Smooth muscle cell (in vitro differentiated cells): ENCODE measurements around the gene XRCC6. TPM values are rescaled to one million over a fixed set of nuclear protein-coding genes. Genes with fewer than 3 reads are reported as not detected.

Experiments
- DNase-seq: peaks from one replicate; lab custom pipeline; 2025; ENCODE audit not compliant: unreplicated experiment; lab: John Stamatoyannopoulos, UW
- H2AFZ ChIP-seq: fragments of 200-600 bp; sonication (generic); 2 replicates; pipeline ENCODE4 v1.6.0; 2016; ENCODE audit warnings: antibody characterized with exemption, low read depth, mild to moderate bottlenecking
- H3F3A ChIP-seq: fragments of 200-600 bp; sonication (generic); 2 replicates; pipeline ENCODE4 v1.6.0; 2017; ENCODE audit warnings: antibody characterized with exemption, low read depth
- H3K27ac ChIP-seq: fragments of 200-600 bp; sonication (generic); 2 replicates; pipeline ENCODE4 v1.5.1; 2016; ENCODE audit warnings: low read depth, mild to moderate bottlenecking
- H3K27me3 ChIP-seq: fragments of 200-600 bp; sonication (generic); 2 replicates; pipeline ENCODE4 v1.6.1; 2016; ENCODE audit warnings: low read depth, mild to moderate bottlenecking
- H3K36me3 ChIP-seq: fragments of 200-600 bp; sonication (generic); 2 replicates; pipeline ENCODE4 v1.5.1; 2016; ENCODE audit warnings: low read depth
- H3K4me1 ChIP-seq: fragments of 200-600 bp; sonication (generic); 2 replicates; pipeline ENCODE4 v1.5.1; 2016; ENCODE audit warnings: low read depth
- H3K4me2 ChIP-seq: fragments of 200-600 bp; sonication (generic); 2 replicates; pipeline ENCODE4 v1.6.0; 2016; ENCODE audit warnings: mild to moderate bottlenecking
- H3K4me3 ChIP-seq: fragments of 200-600 bp; sonication (generic); 2 replicates; pipeline ENCODE4 v1.5.1; 2016; ENCODE audit warnings: mild to moderate bottlenecking
- H3K79me2 ChIP-seq: fragments of 200-600 bp; sonication (generic); 2 replicates; pipeline ENCODE4 v1.6.0; 2016; ENCODE audit warnings: low read depth, mild to moderate bottlenecking
- H3K9ac ChIP-seq: fragments of 200-600 bp; sonication (generic); 2 replicates; pipeline ENCODE4 v1.6.0; 2016; ENCODE audit warnings: low read depth
- H3K9me3 ChIP-seq: fragments of 200-600 bp; sonication (generic); replicated peaks from 2 replicates; pipeline ENCODE4 v1.5.1; 2016; ENCODE audit warnings: low read depth
- H4K20me1 ChIP-seq: fragments of 200-600 bp; sonication (generic); 2 replicates; pipeline ENCODE4 v1.6.0; 2016; ENCODE audit warnings: low read depth
- WGBS: methylation state at CpG from one replicate; pipeline ENCODE4 v1.1.7; 2016; ENCODE audit warnings: low lambda C conversion rate; 5-methylcytosine and 5-hydroxymethylcytosine counted together
- polyA plus RNA-seq: library from polyadenylated mRNA; unstranded; fragments of >200 nt; fragmentation: Nextera tagmentation; extraction: Ambion mirVana; gene quantifications from 2 replicates; pipeline ENCODE4 v1.2.1, GENCODE V29; 2016
- total RNA-seq: library from RNA; depleted of rRNA; stranded (reverse); fragments of >200 nt; gene quantifications from 2 replicates; pipeline ENCODE4 v1.2.3, GENCODE V29; 2014
- TF ChIP-seq, protein P1 (sequence below): fragments of 200-600 bp; sonication (generic); IDR thresholded peaks from 2 replicates; pipeline ENCODE4 v1.5.1; 2017; ENCODE audit warnings: borderline replicate concordance, mild to moderate bottlenecking, antibody characterized with exemption; ENCODE audit not compliant: insufficient read depth, poor library complexity, severe bottlenecking

XRCC6 gene
- total and polyA plus RNA-seq, 2 experiments from 2014 or later, result 186 to 264 TPM

GRCh38 chr22:41695211-41695610 lies 74.1 kb downstream of the XRCC6 start:
- no peaks in the 10 kb centered on the region for H3K36me3 ChIP-seq
- H3K4me3 ChIP-seq, result no peak overlapping the region
- H3K27ac ChIP-seq, result no peak overlapping the region
- WGBS, result 91% methylated on average over 2 of the region's 2 CpGs
- H2AFZ ChIP-seq, result no peak overlapping the region
- H3K9ac ChIP-seq, result no peak overlapping the region
- peaks cover 4% of the 10 kb centered on the region for H3K4me1 ChIP-seq
- no peaks in the 10 kb centered on the region for H3F3A ChIP-seq
- no peaks in the 10 kb centered on the region for H4K20me1 ChIP-seq
- H3K4me2 ChIP-seq, result no peak overlapping the region
- DNase-seq, result no peak
- H3K9me3 ChIP-seq, result no peaks in the 10 kb centered on the region
- H3K79me2 ChIP-seq, result no peaks in the 10 kb centered on the region
- H3K27me3 ChIP-seq, result no peaks in the 10 kb centered on the region
- TF ChIP-seq, protein P1, sequence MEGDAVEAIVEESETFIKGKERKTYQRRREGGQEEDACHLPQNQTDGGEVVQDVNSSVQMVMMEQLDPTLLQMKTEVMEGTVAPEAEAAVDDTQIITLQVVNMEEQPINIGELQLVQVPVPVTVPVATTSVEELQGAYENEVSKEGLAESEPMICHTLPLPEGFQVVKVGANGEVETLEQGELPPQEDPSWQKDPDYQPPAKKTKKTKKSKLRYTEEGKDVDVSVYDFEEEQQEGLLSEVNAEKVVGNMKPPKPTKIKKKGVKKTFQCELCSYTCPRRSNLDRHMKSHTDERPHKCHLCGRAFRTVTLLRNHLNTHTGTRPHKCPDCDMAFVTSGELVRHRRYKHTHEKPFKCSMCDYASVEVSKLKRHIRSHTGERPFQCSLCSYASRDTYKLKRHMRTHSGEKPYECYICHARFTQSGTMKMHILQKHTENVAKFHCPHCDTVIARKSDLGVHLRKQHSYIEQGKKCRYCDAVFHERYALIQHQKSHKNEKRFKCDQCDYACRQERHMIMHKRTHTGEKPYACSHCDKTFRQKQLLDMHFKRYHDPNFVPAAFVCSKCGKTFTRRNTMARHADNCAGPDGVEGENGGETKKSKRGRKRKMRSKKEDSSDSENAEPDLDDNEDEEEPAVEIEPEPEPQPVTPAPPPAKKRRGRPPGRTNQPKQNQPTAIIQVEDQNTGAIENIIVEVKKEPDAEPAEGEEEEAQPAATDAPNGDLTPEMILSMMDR, result no peak

DNA sequence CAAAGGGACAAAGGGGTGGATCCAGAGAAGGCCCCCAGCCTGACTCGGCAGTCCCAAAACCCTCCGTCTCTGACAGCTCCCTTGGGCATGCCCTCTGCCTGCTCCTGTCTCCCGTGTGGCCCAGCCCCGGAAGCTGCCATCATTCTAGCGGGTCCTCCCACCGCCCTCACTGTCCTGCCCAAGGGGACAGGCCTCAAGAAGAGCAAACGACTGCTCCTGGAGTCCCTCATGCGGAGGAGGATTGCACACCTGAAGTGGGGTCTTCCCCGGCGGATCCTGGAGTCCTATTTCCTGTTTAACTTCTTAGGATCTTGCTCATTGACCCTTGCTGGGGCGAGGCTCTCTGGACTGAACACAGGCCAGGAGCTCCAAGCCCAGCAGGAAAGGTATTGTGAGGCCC lies 75.6 kb downstream of the XRCC6 start:
- Histone ChIP-seq H3K4me2 (peak overlapping the region; percentile 82), H3K36me3 (no peaks in the 10 kb centered on the region), H3K9ac (no peak overlapping the region), H3K27ac (no peak overlapping the region), H3K4me3 (no peak overlapping the region), H2AFZ (no peak overlapping the region), H3K9me3 (no peaks in the 10 kb centered on the region), H3K79me2 (no peaks in the 10 kb centered on the region), H3F3A (no peaks in the 10 kb centered on the region), H3K4me1 (peaks cover 4% of the 10 kb centered on the region), H4K20me1 (no peaks in the 10 kb centered on the region), H3K27me3 (no peaks in the 10 kb centered on the region)
- DNase-seq, result no peak
- WGBS, result 83% methylated on average over 11 of the region's 11 CpGs
- TF ChIP-seq, protein P1, result no peak

DNA sequence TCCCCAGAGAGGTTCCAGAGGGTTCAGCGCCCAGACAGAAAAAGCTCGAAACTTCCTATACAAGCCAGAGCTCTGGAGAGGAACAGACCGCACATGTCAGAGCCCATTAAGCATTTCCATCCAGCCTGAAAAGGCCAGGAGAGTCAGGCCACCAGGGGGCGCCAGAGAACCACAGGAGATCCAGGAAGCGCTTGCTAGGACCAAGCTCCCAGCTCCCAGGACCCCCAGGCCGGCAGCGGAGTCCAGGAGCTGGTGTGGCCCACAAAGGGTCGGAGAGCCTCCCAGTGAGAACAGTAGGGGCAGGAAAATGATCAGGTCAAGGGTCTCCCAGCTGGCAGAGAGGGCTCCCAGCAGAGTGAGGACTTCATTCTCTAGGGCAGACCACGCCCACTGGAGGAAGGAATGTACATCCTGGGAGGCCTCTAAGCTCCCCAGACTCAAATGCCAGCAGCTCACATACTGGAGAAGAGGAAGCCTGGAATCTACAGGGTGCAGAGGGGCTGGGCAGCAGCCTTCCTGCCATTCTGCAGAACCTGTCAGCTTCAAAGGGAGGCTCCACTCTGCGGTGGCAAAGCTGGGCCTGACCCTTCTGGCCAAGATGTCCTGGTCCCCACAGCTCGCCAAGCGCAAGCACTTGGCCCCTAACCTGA lies 76.2 kb downstream of the XRCC6 start:
- H3K27me3 ChIP-seq, result no peaks in the 10 kb centered on the region
- H3K9me3 ChIP-seq, result no peaks in the 10 kb centered on the region
- TF ChIP-seq, protein P1, result peak; percentile 99
- no peaks in the 10 kb centered on the region for H3K36me3 ChIP-seq
- peak; percentile 93 for DNase-seq
- H3K4me3 ChIP-seq, result peak overlapping the region; percentile 32
- no peak overlapping the region for H3K27ac ChIP-seq
- no peaks in the 10 kb centered on the region for H4K20me1 ChIP-seq
- H3K79me2 ChIP-seq, result no peaks in the 10 kb centered on the region
- H3K4me1 ChIP-seq, result peaks cover 4% of the 10 kb centered on the region
- no peaks in the 10 kb centered on the region for H3F3A ChIP-seq
- 27% methylated on average over 12 of the region's 12 CpGs for WGBS
- no peak overlapping the region for H3K9ac ChIP-seq
- peak overlapping the region; percentile 82 for H3K4me2 ChIP-seq
- no peak overlapping the region for H2AFZ ChIP-seq
